Measurements from ENCODE around the gene CD24. TPM values are rescaled to one million over a fixed set of nuclear protein-coding genes. Genes with fewer than 3 reads are reported as not detected.

The CD24 gene
- total and polyA plus RNA-seq, 2 of the 8 experiments (the other 6 are each of a cell fraction or from before 2014, with no cell fraction given), result 2,134 to 2,327 TPM

GRCh38 chr6:106961801-106962200 is 12.7 kb downstream of the CD24 start (continued):
- no peak for TF ChIP-seq CBX8 (IDR thresholded peaks at IDR 0.05; ENCODE audit: borderline replicate concordance, low read depth, low read length)
- TF ChIP-seq HDAC2 (IDR thresholded peaks at IDR 0.05; ENCODE audit: borderline replicate concordance in 1 of 2, low read depth in 2 of 2, low read length in 2 of 2), result no peak

Measured in H1 (cell line).